ENCODE data around the gene GXYLT2.

The GXYLT2 gene

GRCh38 chr3:73007992-73008712, 120.3 kb downstream of the GXYLT2 start:
- DNase-seq (ENCODE audit: low read depth), result no peak
- no peak overlapping the region for H3K4me3 ChIP-seq (ENCODE audit: low read depth, low read length)
- TF ChIP-seq CTCF (IDR thresholded peaks at IDR 0.05; ENCODE audit: control insufficient read depth, extremely low read depth, insufficient read depth), result no peak

GRCh38 chr3:73009008-73009407, 121.2 kb downstream of the GXYLT2 start:
- no peak for TF ChIP-seq CTCF (IDR thresholded peaks at IDR 0.05; ENCODE audit: control insufficient read depth, extremely low read depth, insufficient read depth)
- H3K4me3 ChIP-seq (ENCODE audit: low read depth, low read length), result no peak overlapping the region
- no peak for DNase-seq (ENCODE audit: low read depth)

GRCh38 chr3:73009750-73010149, 121.9 kb downstream of the GXYLT2 start:
- no peak for DNase-seq (ENCODE audit: low read depth)
- TF ChIP-seq CTCF (IDR thresholded peaks at IDR 0.05; ENCODE audit: control insufficient read depth, extremely low read depth, insufficient read depth), result no peak

GRCh38 chr3:73010158-73010557, 122.3 kb downstream of the GXYLT2 start:
- no peak for DNase-seq (ENCODE audit: low read depth)
- no peak overlapping the region for H3K4me3 ChIP-seq (ENCODE audit: low read depth, low read length)
- TF ChIP-seq CTCF (IDR thresholded peaks at IDR 0.05; ENCODE audit: control insufficient read depth, extremely low read depth, insufficient read depth), result no peak

More at GRCh38 chr3:73009750-73010149, 121.9 kb downstream of the GXYLT2 start:
- no peak overlapping the region for H3K4me3 ChIP-seq (ENCODE audit: low read depth, low read length)

- H3K4me3 ChIP-seq (ENCODE audit: low read depth, low read length), result no peak overlapping the region
- DNase-seq (ENCODE audit: low read depth), result no peak
- TF ChIP-seq CTCF (IDR thresholded peaks at IDR 0.05; ENCODE audit: control insufficient read depth, extremely low read depth, insufficient read depth), result no peak
Observed at GRCh38 chr3:73018298-73018697, 130.5 kb downstream of the GXYLT2 start.

- DNase-seq (ENCODE audit: low read depth), result no peak
- TF ChIP-seq CTCF (IDR thresholded peaks at IDR 0.05; ENCODE audit: control insufficient read depth, extremely low read depth, insufficient read depth), result no peak
- H3K4me3 ChIP-seq (ENCODE audit: low read depth, low read length), result no peak overlapping the region
Observed at GRCh38 chr3:73018790-73019441, 131.1 kb downstream of the GXYLT2 start.

Measured in LNCaP clone FGC (cell line).